Erythroblast (primary cell): ENCODE data around the gene CLEC18C.

Experiments used
- GATA1 ChIP-seq: IDR thresholded peaks from 2 replicates; pipeline ENCODE4 v1.6.1; 2011; ENCODE audit warnings: low read depth, mild to moderate bottlenecking, control low read depth, low read length, moderate library complexity
- POLR2A ChIP-seq: IDR thresholded peaks from 2 replicates; pipeline ENCODE4 v1.6.1; 2011; ENCODE audit warnings: mild to moderate bottlenecking, low read length

GRCh38 chr16:70163596-70163995 lies 10.0 kb upstream of the CLEC18C start:
- no peak for TF ChIP-seq POLR2A
- TF ChIP-seq GATA1, result no peak
